Measurements from ENCODE around the gene PLA2R1. TPM values are rescaled to one million over a fixed set of nuclear protein-coding genes. Genes with fewer than 3 reads are reported as not detected.

PLA2R1 gene
- total RNA-seq, 6 donors from 2014 or later: 3.0 to 11.0 (median 5.9) TPM

- 85 to 90% methylated on average over 4 of the region's 4 CpGs for WGBS, 2 donors
- no peaks in the 10 kb centered on the region for H3K36me3 ChIP-seq
- no peak for DNase-seq
- H3K27me3 ChIP-seq: no peaks in the 10 kb centered on the region
- no peaks in the 10 kb centered on the region for H3K9me3 ChIP-seq
- no peaks in the 10 kb centered on the region for H3K4me1 ChIP-seq
- no peak for ATAC-seq (ENCODE audit: low FRiP score in 2 of 2)
- no peak overlapping the region for H3K27ac ChIP-seq
- TF ChIP-seq EP300 (IDR thresholded peaks at IDR 0.05) (no peak), POLR2A (IDR thresholded peaks at IDR 0.05) (no peak), POLR2AphosphoS5 (IDR thresholded peaks at IDR 0.05) (no peak), CTCF (IDR thresholded peaks at IDR 0.05) (no peak)
- no peak overlapping the region for H3K4me3 ChIP-seq
Measured at GRCh38 chr2:159989249-159989648, 73.2 kb downstream of the PLA2R1 start.

GRCh38 chr2:159988412-159988970, 73.9 kb downstream of the PLA2R1 start:
- Histone ChIP-seq H3K4me1 (no peaks in the 10 kb centered on the region), H3K9me3 (no peaks in the 10 kb centered on the region), H3K4me3 (no peak overlapping the region), H3K36me3 (no peaks in the 10 kb centered on the region), H3K27me3 (no peaks in the 10 kb centered on the region), H3K27ac (no peak overlapping the region)
- TF ChIP-seq CTCF (IDR thresholded peaks at IDR 0.05): no peak
- TF ChIP-seq POLR2A (IDR thresholded peaks at IDR 0.05): no peak
- no peak for TF ChIP-seq EP300 (IDR thresholded peaks at IDR 0.05)
- no peak for TF ChIP-seq POLR2AphosphoS5 (IDR thresholded peaks at IDR 0.05)
- DNase-seq (no peak), ATAC-seq (ENCODE audit: low FRiP score in 2 of 2) (no peak)
- 89 to 93% methylated on average over 4 of the region's 4 CpGs for WGBS, 2 donors

- H3K36me3 ChIP-seq: no peaks in the 10 kb centered on the region
- TF ChIP-seq POLR2A (IDR thresholded peaks at IDR 0.05) (no peak), CTCF (IDR thresholded peaks at IDR 0.05) (no peak), EP300 (IDR thresholded peaks at IDR 0.05) (no peak), POLR2AphosphoS5 (IDR thresholded peaks at IDR 0.05) (no peak)
- no peak for DNase-seq
- H3K4me1 ChIP-seq: peaks cover 4 to 6% (median 5%) of the 10 kb centered on the region in 4 donors
- H3K27me3 ChIP-seq: no peaks in the 10 kb centered on the region
- ATAC-seq (ENCODE audit: low FRiP score in 2 of 2): no peak
- H3K4me3 ChIP-seq: no peak overlapping the region
- H3K27ac ChIP-seq: no peak overlapping the region
- H3K9me3 ChIP-seq: no peaks in the 10 kb centered on the region
- 73 to 78% methylated on average over 6 of the region's 6 CpGs for WGBS, 2 donors
Measured at GRCh38 chr2:159987181-159987580, 75.2 kb downstream of the PLA2R1 start.

GRCh38 chr2:159985656-159986055, 76.8 kb downstream of the PLA2R1 start:
- H3K36me3 ChIP-seq: no peaks in the 10 kb centered on the region
- DNase-seq: no peak
- WGBS, 2 donors: 76 to 79% methylated on average over 3 of the region's 3 CpGs
- H3K4me3 ChIP-seq: no peak overlapping the region
- H3K27me3 ChIP-seq: no peaks in the 10 kb centered on the region
- H3K4me1 ChIP-seq: peaks cover 4 to 10% (median 6%) of the 10 kb centered on the region in 4 donors
- H3K27ac ChIP-seq: no peak overlapping the region
- TF ChIP-seq CTCF (IDR thresholded peaks at IDR 0.05) (no peak), EP300 (IDR thresholded peaks at IDR 0.05) (no peak), POLR2AphosphoS5 (IDR thresholded peaks at IDR 0.05) (no peak), POLR2A (IDR thresholded peaks at IDR 0.05) (no peak)
- no peak for ATAC-seq (ENCODE audit: low FRiP score in 2 of 2)
- no peaks in the 10 kb centered on the region for H3K9me3 ChIP-seq

- Histone ChIP-seq H3K27me3 (no peaks in the 10 kb centered on the region), H3K36me3 (no peaks in the 10 kb centered on the region), H3K4me3 (no peak overlapping the region), H3K4me1 (peaks cover 4 to 10% (median 6%) of the 10 kb centered on the region in 4 donors), H3K9me3 (no peaks in the 10 kb centered on the region), H3K27ac (no peak overlapping the region)
- no peak for DNase-seq
- TF ChIP-seq CTCF (IDR thresholded peaks at IDR 0.05) (no peak), POLR2AphosphoS5 (IDR thresholded peaks at IDR 0.05) (no peak), POLR2A (IDR thresholded peaks at IDR 0.05) (no peak)
- no peak for ATAC-seq (ENCODE audit: low FRiP score in 2 of 2)
Measured at GRCh38 chr2:159984034-159984433, 78.4 kb downstream of the PLA2R1 start.
